Measurements from ENCODE around the gene STIM1. TPM values are rescaled to one million over a fixed set of nuclear protein-coding genes. Genes with fewer than 3 reads are reported as not detected.
"Not testable (repeated sequence)": the region's sequence is repeated elsewhere in the genome, so short reads cannot be mapped to it uniquely, and the experiment has no call there.

The STIM1 gene
- total RNA-seq, 1 donor from 2014 or later, result 15.7 TPM

GRCh38 chr11:4098026-4098621 is 242.7 kb downstream of the STIM1 start:
- no peak for DNase-seq (ENCODE audit: low read depth in 2 of 2)

DNA sequence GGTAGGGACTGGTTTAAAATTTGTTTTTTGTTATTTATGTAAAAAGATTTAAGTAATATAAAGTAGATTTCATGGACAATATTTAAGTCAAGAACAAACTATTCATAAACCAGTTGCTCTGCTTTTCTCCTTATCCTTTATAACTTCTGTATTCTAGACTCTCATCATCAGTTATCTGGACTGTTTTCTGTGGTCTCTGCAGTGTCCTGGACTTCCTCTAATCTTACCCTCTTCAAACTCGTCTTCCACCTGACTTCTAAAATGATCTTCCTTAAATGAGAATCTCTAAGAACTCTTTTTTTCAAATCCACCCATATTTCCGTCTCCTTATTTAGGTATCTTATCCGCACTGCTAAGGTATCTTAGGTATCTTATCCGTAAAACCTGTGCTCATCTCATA is 247.2 kb downstream of the STIM1 start:
- no peak for DNase-seq (ENCODE audit: low read depth in 2 of 2)

- DNase-seq (ENCODE audit: low read depth in 2 of 2), result no peak
Measured at GRCh38 chr11:4103269-4103668, 247.8 kb downstream of the STIM1 start.

- no peak for DNase-seq (ENCODE audit: low read depth in 2 of 2)
Measured at GRCh38 chr11:4105916-4106315, 250.5 kb downstream of the STIM1 start.

- no peak for DNase-seq (ENCODE audit: low read depth in 2 of 2)
Measured at GRCh38 chr11:4111834-4112233, 256.4 kb downstream of the STIM1 start.

- DNase-seq (ENCODE audit: low read depth in 2 of 2), result no peak
Measured at GRCh38 chr11:4115128-4115527, 259.7 kb downstream of the STIM1 start.

DNA sequence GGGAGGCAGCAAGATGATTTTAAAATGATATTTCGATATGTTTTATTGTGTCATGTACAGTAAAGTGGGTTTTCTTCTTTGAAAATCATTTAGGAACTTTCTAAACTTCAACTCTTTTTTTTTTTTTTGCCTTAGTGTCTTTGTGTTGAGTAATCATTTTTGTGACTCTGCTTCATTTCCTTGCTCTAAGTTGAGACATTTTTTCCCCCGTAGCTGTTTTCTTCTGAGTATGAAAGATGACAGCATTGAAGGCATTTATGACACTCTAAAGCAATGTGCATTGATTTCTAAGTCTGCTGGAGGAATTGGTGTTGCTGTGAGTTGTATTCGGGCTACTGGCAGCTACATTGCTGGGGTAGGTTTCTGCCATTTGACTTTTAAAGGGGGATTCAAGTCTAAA is 262.6 kb downstream of the STIM1 start:
- peak in 1 of 2 donors; percentile 10 for DNase-seq (ENCODE audit: low read depth in 2 of 2)

- DNase-seq (ENCODE audit: low read depth in 2 of 2), result no peak
Measured at GRCh38 chr11:4123218-4123617, 267.8 kb downstream of the STIM1 start.

GRCh38 chr11:4125141-4125540 is 269.7 kb downstream of the STIM1 start:
- no peak for DNase-seq (ENCODE audit: low read depth in 2 of 2)

DNA sequence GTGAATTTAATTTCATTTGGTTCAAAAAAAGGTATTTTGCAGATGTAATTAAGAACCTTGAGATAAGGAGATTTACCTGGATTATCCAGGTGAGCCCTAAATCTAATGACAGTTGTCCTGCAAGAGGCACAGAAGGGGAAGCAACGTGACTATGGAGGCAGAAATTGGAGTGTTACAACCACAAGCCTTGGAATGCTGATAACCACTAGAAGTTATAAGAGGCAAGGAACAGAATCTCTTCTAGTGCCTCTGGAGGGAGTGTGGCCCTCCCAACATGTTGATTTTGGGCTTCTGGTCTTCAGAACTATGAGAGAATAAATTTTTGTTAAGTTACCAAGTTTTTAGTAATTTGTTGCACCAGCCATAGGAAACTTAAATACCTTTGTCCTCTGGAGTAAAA is 271.9 kb downstream of the STIM1 start:
- DNase-seq (ENCODE audit: low read depth in 2 of 2), result no peak

DNA sequence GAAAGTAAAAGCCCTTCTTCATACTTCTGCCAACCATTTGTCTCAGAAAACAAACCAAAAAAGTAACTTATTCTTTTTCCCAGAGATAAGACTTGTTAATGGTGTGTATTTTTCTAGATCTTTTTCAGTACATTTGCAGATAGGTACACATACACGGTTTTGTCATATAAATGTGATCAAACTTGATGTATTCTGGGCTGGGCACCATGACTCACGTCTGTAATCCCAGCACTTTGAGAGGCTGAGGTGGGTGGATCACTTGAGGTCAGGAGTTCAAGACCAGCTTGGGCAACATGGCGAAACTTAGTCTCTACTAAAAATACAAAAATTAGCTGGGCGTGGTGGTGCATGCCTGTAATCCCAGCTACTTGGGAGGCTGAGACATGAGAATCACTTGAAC is 274.8 kb downstream of the STIM1 start:
- not testable (repeated sequence) for DNase-seq (ENCODE audit: low read depth in 2 of 2)

DNA sequence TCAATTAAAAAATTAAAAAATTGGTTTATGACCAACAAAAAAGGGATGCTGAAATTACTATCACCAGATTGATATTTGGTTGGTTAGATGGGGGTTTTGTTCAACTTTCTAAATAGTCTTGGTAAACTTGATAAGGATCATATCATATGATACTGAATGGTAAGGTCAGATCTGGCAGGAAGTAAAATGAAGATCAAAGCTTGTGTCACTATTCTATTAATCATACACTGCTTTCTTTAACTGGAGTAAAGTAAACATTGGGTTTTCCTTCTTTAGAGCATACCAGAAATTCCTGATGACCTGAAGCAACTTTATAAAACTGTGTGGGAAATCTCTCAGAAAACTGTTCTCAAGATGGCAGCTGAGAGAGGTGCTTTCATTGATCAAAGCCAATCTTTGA is 279.3 kb downstream of the STIM1 start:
- DNase-seq (ENCODE audit: low read depth in 2 of 2), result peak in 1 of 2 donors; percentile 77

- no peak for DNase-seq (ENCODE audit: low read depth in 2 of 2)
Measured at GRCh38 chr11:4138497-4138896, 283.0 kb downstream of the STIM1 start.

DNA sequence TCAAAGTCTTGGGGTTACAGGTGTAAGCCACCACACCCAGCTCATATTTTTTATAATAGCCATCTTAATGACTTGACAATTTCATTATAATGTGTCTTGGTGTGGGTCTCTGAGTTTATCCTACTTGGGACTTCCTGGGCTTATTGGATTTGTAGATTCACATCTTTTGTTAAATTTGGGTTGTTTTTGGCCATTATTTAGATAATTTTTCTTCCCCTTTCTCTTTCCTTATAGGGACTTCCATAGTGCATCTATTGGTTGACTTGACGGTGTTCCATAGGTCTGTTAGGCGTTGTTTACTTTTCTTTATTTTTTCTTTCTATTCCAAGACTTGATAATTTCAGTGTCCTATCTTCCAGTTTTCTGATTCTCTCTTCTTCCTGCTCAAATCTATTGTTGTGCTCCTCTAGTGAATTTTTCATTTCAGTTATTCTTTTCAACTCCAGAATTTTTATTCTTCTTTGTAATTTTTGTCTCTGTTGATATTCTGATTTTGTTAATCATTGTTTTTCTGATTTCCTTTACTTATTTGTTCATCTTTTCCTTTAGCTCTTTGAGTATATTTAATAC is 284.7 kb downstream of the STIM1 start:
- no peak for DNase-seq (ENCODE audit: low read depth in 2 of 2)

Other genes starting within 250 kb of the STIM1 start
- not detected in 2 replicates for gene ART5, start 213.7 kb upstream of the STIM1 start, total RNA-seq
- not detected in 2 replicates for gene ART1, start 210.5 kb upstream of the STIM1 start, total RNA-seq
- 0.13 and 0.25 TPM in 2 replicates for gene CHRNA10, start 184.3 kb upstream of the STIM1 start, total RNA-seq
- 82.4 and 106 TPM in 2 replicates for gene NUP98, start 58.1 kb upstream of the STIM1 start, total RNA-seq
- 7.7 and 13.7 TPM in 2 replicates for gene PGAP2, start 47.1 kb upstream of the STIM1 start, total RNA-seq
- gene RHOG, start 14.7 kb upstream of the STIM1 start, total RNA-seq, result 8.1 and 17.7 TPM in 2 replicates
- gene RRM1, start 239.1 kb downstream of the STIM1 start, total RNA-seq, result 51.3 and 99.6 TPM in 2 replicates

All from dermis microvascular lymphatic vessel endothelial cell (primary cell).